ENCODE results near the gene HSD3B2. TPM values are rescaled to one million over a fixed set of nuclear protein-coding genes. Genes with fewer than 3 reads are reported as not detected.

HSD3B2 gene
- total RNA-seq, result not detected

- Histone ChIP-seq H3K36me3 (no peaks in the 10 kb centered on the region), H3K4me3 (no peak within 1 kb of the TSS), H3K27me3 (no peaks in the 10 kb centered on the region), H3K27ac (no peak within 1 kb of the TSS), H3K9me3 (no peaks in the 10 kb centered on the region), H3K4me1 (no peaks in the 10 kb centered on the region)
- DNase-seq (ENCODE audit: low spot score), result no peak
- no peak for TF ChIP-seq CTCF (IDR thresholded peaks at IDR 0.05)
Observed at GRCh38 chr1:119414950-119415349, at the start of gene HSD3B2. TSS of gene HSD3B2 (plus strand) at chr1:119415150. CDS start at chr1:119415420, 270 bp downstream.

- TF ChIP-seq CTCF (IDR thresholded peaks at IDR 0.05), result no peak
- no peak for DNase-seq (ENCODE audit: low spot score)
- Histone ChIP-seq H3K36me3 (no peaks in the 10 kb centered on the region), H3K4me1 (no peaks in the 10 kb centered on the region), H3K27me3 (no peaks in the 10 kb centered on the region), H3K4me3 (no peak overlapping the region), H3K27ac (no peak overlapping the region), H3K9me3 (no peaks in the 10 kb centered on the region)
Observed at GRCh38 chr1:119366424-119366823, 48.5 kb upstream of the HSD3B2 start.

GRCh38 chr1:119367432-119368124 is 47.4 kb upstream of the HSD3B2 start:
- Histone ChIP-seq H3K27me3 (no peaks in the 10 kb centered on the region), H3K9me3 (no peaks in the 10 kb centered on the region), H3K4me3 (no peak overlapping the region), H3K27ac (no peak overlapping the region), H3K36me3 (no peaks in the 10 kb centered on the region), H3K4me1 (no peaks in the 10 kb centered on the region)
- TF ChIP-seq CTCF (IDR thresholded peaks at IDR 0.05), result peak; percentile 35 to 84
- DNase-seq (ENCODE audit: low spot score), result no peak

GRCh38 chr1:119368554-119368953 is 46.4 kb upstream of the HSD3B2 start, which contains the start of gene HAO2:
TSS of gene HAO2 (plus strand) at chr1:119368785. CDS start at chr1:119381086, 12,301 bp downstream.
- no peaks in the 10 kb centered on the region for H3K27me3 ChIP-seq
- DNase-seq (ENCODE audit: low spot score), result no peak
- no peaks in the 10 kb centered on the region for H3K9me3 ChIP-seq
- no peaks in the 10 kb centered on the region for H3K36me3 ChIP-seq
- H3K27ac ChIP-seq, result no peak within 1 kb of the TSS
- no peak for TF ChIP-seq CTCF (IDR thresholded peaks at IDR 0.05)
- no peaks in the 10 kb centered on the region for H3K4me1 ChIP-seq
- H3K4me3 ChIP-seq, result no peak within 1 kb of the TSS

GRCh38 chr1:119370748-119371147 is 44.2 kb upstream of the HSD3B2 start:
- H3K36me3 ChIP-seq, result no peaks in the 10 kb centered on the region
- H3K4me3 ChIP-seq, result no peak overlapping the region
- H3K27me3 ChIP-seq, result no peaks in the 10 kb centered on the region
- no peak for DNase-seq (ENCODE audit: low spot score)
- H3K9me3 ChIP-seq, result no peaks in the 10 kb centered on the region
- no peaks in the 10 kb centered on the region for H3K4me1 ChIP-seq
- no peak overlapping the region for H3K27ac ChIP-seq
- no peak for TF ChIP-seq CTCF (IDR thresholded peaks at IDR 0.05)

- no peaks in the 10 kb centered on the region for H3K4me1 ChIP-seq
- H3K27ac ChIP-seq, result no peak overlapping the region
- DNase-seq (ENCODE audit: low spot score), result no peak
- H3K36me3 ChIP-seq, result no peaks in the 10 kb centered on the region
- TF ChIP-seq CTCF (IDR thresholded peaks at IDR 0.05), result no peak
- H3K9me3 ChIP-seq, result no peaks in the 10 kb centered on the region
- H3K4me3 ChIP-seq, result no peak overlapping the region
- no peaks in the 10 kb centered on the region for H3K27me3 ChIP-seq
Observed at GRCh38 chr1:119371815-119372214, 43.1 kb upstream of the HSD3B2 start.
